HCT116 (cell line): ENCODE measurements around the gene DCD. TPM values are rescaled to one million over a fixed set of nuclear protein-coding genes. Genes with fewer than 3 reads are reported as not detected.

Source experiments
- ATAC-seq: fragments of 200-7000 bp; cut with Tn5 transposase; 2 replicates; pipeline ENCODE4 v1.9.1; 2020; ENCODE audit warnings: mild to moderate bottlenecking, moderate library complexity
- BruUV-seq: library from RNA; stranded (reverse); fragments of 400-500 nt; replicated peaks from 2 replicates; lab custom pipeline; 2021; lab: Mats Ljungman, UMichigan
- CTCF ChIA-PET: fragments of 300-600 bp; sonication (Branson Sonifier 250); formaldehyde crosslinking; loops from one replicate; lab custom pipeline; 2021; ENCODE audit warnings: antibody characterized with exemption; lab: Charles Lee
- POLR2A ChIA-PET: fragments of 300-600, 350-600 bp; sonication (Branson Sonifier 250); formaldehyde crosslinking; loops from one replicate; lab custom pipeline; 2021; ENCODE audit warnings: antibody characterized with exemption; lab: Charles Lee
- RAD21 ChIA-PET, 2 experiments: fragments of 300-600 bp; sonication (Branson Sonifier 250); formaldehyde crosslinking; loops; one replicate each; lab custom pipeline; 2023; ENCODE audit warnings: low total read pairs in 2 of 2; ENCODE audit not compliant: uncharacterized antibody in 2 of 2, unreplicated experiment in 2 of 2, low non-redundant PET in 1 of 2; lab: Charles Lee
- DNase-seq: peaks from one replicate; pipeline ENCODE4 v3.0.0-alpha.2; 2010; ENCODE audit warnings: low read depth, low spot score
- H2AFZ ChIP-seq: fragments of 200-600 bp; shearing (Covaris generic), sonication (generic); 2 replicates; pipeline ENCODE4 v1.6.1; 2017; ENCODE audit warnings: low read depth, mixed run types, mixed read lengths, antibody characterized with exemption, low read length; ENCODE audit not compliant: poor library complexity, severe bottlenecking
- H3K27ac ChIP-seq: 2 replicates; pipeline ENCODE4 v1.5.1; 2012; ENCODE audit warnings: low read depth, low read length
- H3K27me3 ChIP-seq: fragments of 200-600 bp; sonication (generic); 2 replicates; pipeline ENCODE4 v1.6.1; 2016; ENCODE audit warnings: mixed run types, low read length, mixed read lengths; ENCODE audit not compliant: insufficient read depth
- H3K36me3 ChIP-seq, 2 experiments: fragments of 200-500 bp in 1 of 2; fragments of 200-600 bp in 1 of 2; sonication (Bioruptor generic) in 1 of 2; sonication (generic) in 1 of 2; 2 replicates each; pipeline versions ENCODE4 v1.5.1 to v1.6.1; 2014 to 2016; ENCODE audit warnings: low read length in 2 of 2, inconsistent platforms in 1 of 2, mixed read lengths in 1 of 2, mixed run types in 1 of 2; ENCODE audit not compliant: insufficient read depth in 2 of 2, control insufficient read depth in 1 of 2
- H3K4me1 ChIP-seq, 2 experiments: fragments of 200-600 bp in 1 of 2; sonication (generic) in 1 of 2; 2 replicates each; pipeline versions ENCODE4 v1.5.1 to v1.6.1; 2012 to 2017; ENCODE audit warnings: low read length in 2 of 2, inconsistent platforms in 1 of 2, mild to moderate bottlenecking in 1 of 2, mixed read lengths in 1 of 2, mixed run types in 1 of 2, moderate library complexity in 1 of 2; ENCODE audit not compliant: insufficient read depth in 2 of 2, control insufficient read depth in 1 of 2
- H3K4me2 ChIP-seq: fragments of 200-600 bp; sonication (generic); 2 replicates; pipeline ENCODE4 v1.6.1; 2017; ENCODE audit warnings: mixed run types, low read length, mixed read lengths
- H3K4me3 ChIP-seq, 2 experiments: fragments of 200-600 bp in 1 of 2; sonication (generic) in 1 of 2; replicated peaks in 1 of 2; 2 replicates each; pipeline ENCODE4 v1.5.1; 2011 to 2016; ENCODE audit warnings: low read length in 2 of 2, control low read depth in 1 of 2, low read depth in 1 of 2, mild to moderate bottlenecking in 1 of 2, mixed read lengths in 1 of 2, mixed run types in 1 of 2
- H3K79me2 ChIP-seq: fragments of 200-600 bp; sonication (generic); 2 replicates; pipeline ENCODE4 v1.6.1; 2017; ENCODE audit warnings: mild to moderate bottlenecking, mixed run types, low read length, moderate library complexity, mixed read lengths; ENCODE audit not compliant: insufficient read depth
- H3K9ac ChIP-seq: fragments of 200-600 bp; sonication (generic); 2 replicates; pipeline ENCODE4 v1.6.1; 2016; ENCODE audit warnings: low read length, mixed read lengths
- H3K9me2 ChIP-seq: fragments of 200-600 bp; sonication (generic), shearing (Covaris generic); 2 replicates; pipeline ENCODE4 v1.6.1; 2017; ENCODE audit warnings: mixed run types, mild to moderate bottlenecking, moderate library complexity; ENCODE audit not compliant: insufficient read depth
- H3K9me3 ChIP-seq, 2 experiments: fragments of 200-500 bp in 1 of 2; fragments of 200-600 bp in 1 of 2; sonication (Bioruptor generic) in 1 of 2; sonication (generic) in 1 of 2; 2 replicates each; pipeline ENCODE4 v1.6.1; 2014 to 2017; ENCODE audit warnings: low read length in 2 of 2, mixed read lengths in 2 of 2, inconsistent platforms in 1 of 2, low read depth in 1 of 2, mild to moderate bottlenecking in 1 of 2, mixed run types in 1 of 2, moderate library complexity in 1 of 2; ENCODE audit not compliant: control insufficient read depth in 1 of 2, insufficient read depth in 1 of 2
- H4K20me1 ChIP-seq: fragments of 200-600 bp; sonication (generic), shearing (Covaris generic); 2 replicates; pipeline ENCODE4 v1.6.1; 2017; ENCODE audit warnings: mixed run types, mild to moderate bottlenecking, moderate library complexity; ENCODE audit not compliant: insufficient read depth
- ATF3 ChIP-seq: IDR thresholded peaks from 2 replicates; pipeline ENCODE4 v1.6.1; 2012
- CBX3 ChIP-seq: IDR thresholded peaks from 2 replicates; pipeline ENCODE4 v1.6.1; 2012; ENCODE audit warnings: low read depth
- CEBPB ChIP-seq: IDR thresholded peaks from 2 replicates; pipeline ENCODE4 v1.6.1; 2012; ENCODE audit warnings: low read depth
- EGR1 ChIP-seq: IDR thresholded peaks from 2 replicates; pipeline ENCODE4 v1.6.1; 2012; ENCODE audit warnings: low read depth
- ELF1 ChIP-seq: IDR thresholded peaks from 2 replicates; pipeline ENCODE4 v1.6.1; 2012; ENCODE audit warnings: low read depth, borderline replicate concordance
- EZH2 ChIP-seq: fragments of 200-600 bp; sonication (generic); IDR thresholded peaks from 2 replicates; pipeline ENCODE4 v1.6.1; 2017; ENCODE audit warnings: antibody characterized with exemption, mixed run types
- EZH2phosphoT487 ChIP-seq: fragments of 200-600 bp; IDR thresholded peaks from 2 replicates; pipeline ENCODE4 v1.6.1; 2018; ENCODE audit warnings: antibody characterized with exemption, borderline replicate concordance
- POLR2A ChIP-seq: IDR thresholded peaks from 2 replicates; pipeline ENCODE4 v1.7.0; 2011; ENCODE audit warnings: borderline replicate concordance; ENCODE audit not compliant: insufficient read depth, insufficient read length; ENCODE audit errors: extremely low read depth
- POLR2AphosphoS5 ChIP-seq: IDR thresholded peaks from 2 replicates; pipeline ENCODE4 v1.6.1; 2011; ENCODE audit warnings: mild to moderate bottlenecking, low read depth, low read length, moderate library complexity
- REST ChIP-seq: IDR thresholded peaks from 2 replicates; pipeline ENCODE4 v1.6.1; 2012; ENCODE audit warnings: low read depth
- SIN3A ChIP-seq: IDR thresholded peaks from 2 replicates; pipeline ENCODE4 v1.6.1; 2012; ENCODE audit warnings: low read depth
- SP1 ChIP-seq: IDR thresholded peaks from 2 replicates; pipeline ENCODE4 v1.6.1; 2012; ENCODE audit warnings: low read depth
- SRF ChIP-seq: IDR thresholded peaks from 2 replicates; pipeline ENCODE4 v1.6.1; 2012; ENCODE audit warnings: low read depth
- YY1 ChIP-seq: IDR thresholded peaks from 2 replicates; pipeline ENCODE4 v1.6.1; 2011; ENCODE audit warnings: low read length, low read depth, moderate library complexity, mild to moderate bottlenecking; ENCODE audit not compliant: insufficient replicate concordance; ENCODE audit errors: extremely low read depth
- ZBTB33 ChIP-seq: IDR thresholded peaks from 2 replicates; pipeline ENCODE4 v1.6.1; 2011; ENCODE audit warnings: mild to moderate bottlenecking, low read length, moderate library complexity; ENCODE audit not compliant: insufficient replicate concordance; ENCODE audit errors: extremely low read depth
- ZFX ChIP-seq: fragments of 450-650 bp; IDR thresholded peaks from 2 replicates; pipeline ENCODE4 v1.6.1; 2017
- ZNF274 ChIP-seq: fragments of 200-500 bp; sonication (Bioruptor generic); IDR thresholded peaks from 2 replicates; pipeline ENCODE4 v1.6.1; 2014; ENCODE audit warnings: mild to moderate bottlenecking, low read depth, low read length, inconsistent platforms
- intact Hi-C: fragments of 100-400 bp; cut with micrococcal nuclease; formaldehyde crosslinking; loops from 2 replicates; pipeline ENCODE4 v1.10.0; 2022
- total RNA-seq: library from RNA; stranded (reverse); gene quantifications from one replicate; pipeline ENCODE4 v1.2.1, GENCODE V29; 2021; ENCODE audit not compliant: unreplicated experiment

DCD gene
- total RNA-seq, 1 experiment from 2014 or later, result not detected

- ChIA-PET POLR2A (no interaction called here), RAD21 (no interaction called here)
These were observed 18.2 kb downstream of the DCD start for GRCh38 chr12:54629925-54630324.

More at GRCh38 chr12:54629925-54630324, 18.2 kb downstream of the DCD start:
- Histone ChIP-seq H3K9me2 (no peaks in the 10 kb centered on the region), H2AFZ (no peak overlapping the region), H3K9me3 (peaks cover 0 to 3% of the 10 kb centered on the region in 2 experiments; a peak in 2 of 4 replicates), H3K79me2 (no peaks in the 10 kb centered on the region), H3K27ac (no peak overlapping the region), H3K9ac (no peak overlapping the region), H3K4me2 (no peak overlapping the region), H4K20me1 (no peaks in the 10 kb centered on the region), H3K27me3 (peaks cover 24% of the 10 kb centered on the region; the same call in 1 of the 2 replicates), H3K36me3 (no peaks in the 10 kb centered on the region), H3K4me3 (no peak overlapping the region), H3K4me1 (no peaks in the 10 kb centered on the region)
- ATAC-seq, result no peak
- intact Hi-C loops, result no loop called here
- no peak for DNase-seq
- TF ChIP-seq SP1, result no peak
- TF ChIP-seq ZFX, result no peak
- TF ChIP-seq CEBPB, result no peak
- no peak for TF ChIP-seq REST
- TF ChIP-seq SIN3A, result no peak
- no peak for TF ChIP-seq ATF3
- TF ChIP-seq POLR2A, result no peak
- no peak for TF ChIP-seq POLR2AphosphoS5
- no peak for TF ChIP-seq ELF1
- no peak for TF ChIP-seq EGR1
- no peak for TF ChIP-seq ZBTB33
- TF ChIP-seq EZH2, result no peak
- TF ChIP-seq YY1, result no peak
- TF ChIP-seq CBX3, result no peak
- no peak for TF ChIP-seq ZNF274
- no peak for TF ChIP-seq EZH2phosphoT487
- TF ChIP-seq SRF, result no peak
- CTCF ChIA-PET, result interaction anchor here (1.2 to 1.5 kb wide), 2 partner anchors 12 to 29 kb away, joined by 3 to 4 read pairs; no protein-coding TSS in a partner anchor
- no TSS peak for BruUV-seq
